Smooth muscle cell (in vitro differentiated cells): ENCODE data around the gene MUC12. TPM values are rescaled to one million over a fixed set of nuclear protein-coding genes. Genes with fewer than 3 reads are reported as not detected.
"Not testable (repeated sequence)": the region's sequence is repeated elsewhere in the genome, so short reads cannot be mapped to it uniquely, and the experiment has no call there.

Source experiments
- DNase-seq: peaks from one replicate; lab custom pipeline; 2025; ENCODE audit not compliant: unreplicated experiment; lab: John Stamatoyannopoulos, UW
- H2AFZ ChIP-seq: fragments of 200-600 bp; sonication (generic); 2 replicates; pipeline ENCODE4 v1.6.0; 2016; ENCODE audit warnings: antibody characterized with exemption, low read depth, mild to moderate bottlenecking
- H3F3A ChIP-seq: fragments of 200-600 bp; sonication (generic); 2 replicates; pipeline ENCODE4 v1.6.0; 2017; ENCODE audit warnings: antibody characterized with exemption, low read depth
- H3K27ac ChIP-seq: fragments of 200-600 bp; sonication (generic); 2 replicates; pipeline ENCODE4 v1.5.1; 2016; ENCODE audit warnings: low read depth, mild to moderate bottlenecking
- H3K27me3 ChIP-seq: fragments of 200-600 bp; sonication (generic); 2 replicates; pipeline ENCODE4 v1.6.1; 2016; ENCODE audit warnings: low read depth, mild to moderate bottlenecking
- H3K36me3 ChIP-seq: fragments of 200-600 bp; sonication (generic); 2 replicates; pipeline ENCODE4 v1.5.1; 2016; ENCODE audit warnings: low read depth
- H3K4me1 ChIP-seq: fragments of 200-600 bp; sonication (generic); 2 replicates; pipeline ENCODE4 v1.5.1; 2016; ENCODE audit warnings: low read depth
- H3K4me2 ChIP-seq: fragments of 200-600 bp; sonication (generic); 2 replicates; pipeline ENCODE4 v1.6.0; 2016; ENCODE audit warnings: mild to moderate bottlenecking
- H3K4me3 ChIP-seq: fragments of 200-600 bp; sonication (generic); 2 replicates; pipeline ENCODE4 v1.5.1; 2016; ENCODE audit warnings: mild to moderate bottlenecking
- H3K79me2 ChIP-seq: fragments of 200-600 bp; sonication (generic); 2 replicates; pipeline ENCODE4 v1.6.0; 2016; ENCODE audit warnings: low read depth, mild to moderate bottlenecking
- H3K9ac ChIP-seq: fragments of 200-600 bp; sonication (generic); 2 replicates; pipeline ENCODE4 v1.6.0; 2016; ENCODE audit warnings: low read depth
- H3K9me3 ChIP-seq: fragments of 200-600 bp; sonication (generic); replicated peaks from 2 replicates; pipeline ENCODE4 v1.5.1; 2016; ENCODE audit warnings: low read depth
- H4K20me1 ChIP-seq: fragments of 200-600 bp; sonication (generic); 2 replicates; pipeline ENCODE4 v1.6.0; 2016; ENCODE audit warnings: low read depth
- WGBS: methylation state at CpG from one replicate; pipeline ENCODE4 v1.1.7; 2016; ENCODE audit warnings: low lambda C conversion rate; 5-methylcytosine and 5-hydroxymethylcytosine counted together
- polyA plus RNA-seq: library from polyadenylated mRNA; unstranded; fragments of >200 nt; fragmentation: Nextera tagmentation; extraction: Ambion mirVana; gene quantifications from 2 replicates; pipeline ENCODE4 v1.2.1, GENCODE V29; 2016
- total RNA-seq: library from RNA; depleted of rRNA; stranded (reverse); fragments of >200 nt; gene quantifications from 2 replicates; pipeline ENCODE4 v1.2.3, GENCODE V29; 2014
- TF ChIP-seq, protein P1 (sequence below): fragments of 200-600 bp; sonication (generic); IDR thresholded peaks from 2 replicates; pipeline ENCODE4 v1.5.1; 2017; ENCODE audit warnings: borderline replicate concordance, mild to moderate bottlenecking, antibody characterized with exemption; ENCODE audit not compliant: insufficient read depth, poor library complexity, severe bottlenecking

MUC12 gene, protein sequence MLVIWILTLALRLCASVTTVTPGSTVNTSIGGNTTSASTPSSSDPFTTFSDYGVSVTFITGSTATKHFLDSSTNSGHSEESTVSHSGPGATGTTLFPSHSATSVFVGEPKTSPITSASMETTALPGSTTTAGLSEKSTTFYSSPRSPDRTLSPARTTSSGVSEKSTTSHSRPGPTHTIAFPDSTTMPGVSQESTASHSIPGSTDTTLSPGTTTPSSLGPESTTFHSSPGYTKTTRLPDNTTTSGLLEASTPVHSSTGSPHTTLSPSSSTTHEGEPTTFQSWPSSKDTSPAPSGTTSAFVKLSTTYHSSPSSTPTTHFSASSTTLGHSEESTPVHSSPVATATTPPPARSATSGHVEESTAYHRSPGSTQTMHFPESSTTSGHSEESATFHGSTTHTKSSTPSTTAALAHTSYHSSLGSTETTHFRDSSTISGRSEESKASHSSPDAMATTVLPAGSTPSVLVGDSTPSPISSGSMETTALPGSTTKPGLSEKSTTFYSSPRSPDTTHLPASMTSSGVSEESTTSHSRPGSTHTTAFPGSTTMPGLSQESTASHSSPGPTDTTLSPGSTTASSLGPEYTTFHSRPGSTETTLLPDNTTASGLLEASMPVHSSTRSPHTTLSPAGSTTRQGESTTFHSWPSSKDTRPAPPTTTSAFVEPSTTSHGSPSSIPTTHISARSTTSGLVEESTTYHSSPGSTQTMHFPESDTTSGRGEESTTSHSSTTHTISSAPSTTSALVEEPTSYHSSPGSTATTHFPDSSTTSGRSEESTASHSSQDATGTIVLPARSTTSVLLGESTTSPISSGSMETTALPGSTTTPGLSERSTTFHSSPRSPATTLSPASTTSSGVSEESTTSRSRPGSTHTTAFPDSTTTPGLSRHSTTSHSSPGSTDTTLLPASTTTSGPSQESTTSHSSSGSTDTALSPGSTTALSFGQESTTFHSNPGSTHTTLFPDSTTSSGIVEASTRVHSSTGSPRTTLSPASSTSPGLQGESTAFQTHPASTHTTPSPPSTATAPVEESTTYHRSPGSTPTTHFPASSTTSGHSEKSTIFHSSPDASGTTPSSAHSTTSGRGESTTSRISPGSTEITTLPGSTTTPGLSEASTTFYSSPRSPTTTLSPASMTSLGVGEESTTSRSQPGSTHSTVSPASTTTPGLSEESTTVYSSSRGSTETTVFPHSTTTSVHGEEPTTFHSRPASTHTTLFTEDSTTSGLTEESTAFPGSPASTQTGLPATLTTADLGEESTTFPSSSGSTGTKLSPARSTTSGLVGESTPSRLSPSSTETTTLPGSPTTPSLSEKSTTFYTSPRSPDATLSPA (N-terminal part only)
- 7.6 and 13.5 TPM in 2 replicates for total RNA-seq
- polyA plus RNA-seq, result 17.1 and 18.0 TPM in 2 replicates

DNA sequence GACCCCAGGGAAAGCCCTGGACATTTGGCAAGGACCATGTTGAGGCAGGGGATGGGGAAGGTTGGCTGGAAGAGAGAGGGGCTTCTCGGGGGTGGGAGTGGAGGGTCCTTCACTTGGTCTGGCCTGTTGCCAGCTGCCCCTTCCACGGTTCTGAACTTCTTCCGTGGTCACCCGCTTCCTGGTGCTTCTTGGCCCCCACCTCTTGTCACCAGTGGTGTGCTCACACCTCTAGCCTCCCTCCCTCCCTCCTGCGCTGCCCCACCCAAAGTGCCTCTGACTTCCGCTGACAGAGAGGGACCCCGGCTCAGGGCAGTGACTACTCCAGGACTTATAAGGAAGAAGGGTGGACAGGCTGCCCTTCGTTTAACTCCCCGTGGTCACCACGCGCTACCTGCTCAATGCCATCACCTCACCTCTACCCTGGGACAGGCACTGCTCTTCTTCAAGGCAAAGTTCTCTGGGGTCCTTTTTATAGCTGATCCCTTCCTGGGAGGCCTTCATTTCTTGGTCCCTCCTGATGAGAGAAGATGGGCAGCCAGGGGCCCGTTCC lies at the start of gene MUC12:
Gene MUC12 (plus strand): TSS at position 500 of the 550 bp plus-strand sequence. CDS start 58 bp downstream, outside the sequence.
- no peak within 1 kb of the TSS for H3K4me2 ChIP-seq
- no peaks in the 10 kb centered on the region for H3F3A ChIP-seq
- no peak within 1 kb of the TSS for H3K4me3 ChIP-seq
- WGBS, result 63% methylated on average over 12 of the region's 12 CpGs
- H2AFZ ChIP-seq, result no peak within 1 kb of the TSS
- DNase-seq, result no peak
- peaks cover 6% of the 10 kb centered on the region for H3K4me1 ChIP-seq
- no peaks in the 10 kb centered on the region for H3K36me3 ChIP-seq
- no peaks in the 10 kb centered on the region for H4K20me1 ChIP-seq
- H3K79me2 ChIP-seq, result no peaks in the 10 kb centered on the region
- H3K27me3 ChIP-seq, result peaks cover 48% of the 10 kb centered on the region
- TF ChIP-seq, protein P1, sequence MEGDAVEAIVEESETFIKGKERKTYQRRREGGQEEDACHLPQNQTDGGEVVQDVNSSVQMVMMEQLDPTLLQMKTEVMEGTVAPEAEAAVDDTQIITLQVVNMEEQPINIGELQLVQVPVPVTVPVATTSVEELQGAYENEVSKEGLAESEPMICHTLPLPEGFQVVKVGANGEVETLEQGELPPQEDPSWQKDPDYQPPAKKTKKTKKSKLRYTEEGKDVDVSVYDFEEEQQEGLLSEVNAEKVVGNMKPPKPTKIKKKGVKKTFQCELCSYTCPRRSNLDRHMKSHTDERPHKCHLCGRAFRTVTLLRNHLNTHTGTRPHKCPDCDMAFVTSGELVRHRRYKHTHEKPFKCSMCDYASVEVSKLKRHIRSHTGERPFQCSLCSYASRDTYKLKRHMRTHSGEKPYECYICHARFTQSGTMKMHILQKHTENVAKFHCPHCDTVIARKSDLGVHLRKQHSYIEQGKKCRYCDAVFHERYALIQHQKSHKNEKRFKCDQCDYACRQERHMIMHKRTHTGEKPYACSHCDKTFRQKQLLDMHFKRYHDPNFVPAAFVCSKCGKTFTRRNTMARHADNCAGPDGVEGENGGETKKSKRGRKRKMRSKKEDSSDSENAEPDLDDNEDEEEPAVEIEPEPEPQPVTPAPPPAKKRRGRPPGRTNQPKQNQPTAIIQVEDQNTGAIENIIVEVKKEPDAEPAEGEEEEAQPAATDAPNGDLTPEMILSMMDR, result no peak
- no peak within 1 kb of the TSS for H3K27ac ChIP-seq
- H3K9me3 ChIP-seq, result no peaks in the 10 kb centered on the region
- H3K9ac ChIP-seq, result no peak within 1 kb of the TSS

DNA sequence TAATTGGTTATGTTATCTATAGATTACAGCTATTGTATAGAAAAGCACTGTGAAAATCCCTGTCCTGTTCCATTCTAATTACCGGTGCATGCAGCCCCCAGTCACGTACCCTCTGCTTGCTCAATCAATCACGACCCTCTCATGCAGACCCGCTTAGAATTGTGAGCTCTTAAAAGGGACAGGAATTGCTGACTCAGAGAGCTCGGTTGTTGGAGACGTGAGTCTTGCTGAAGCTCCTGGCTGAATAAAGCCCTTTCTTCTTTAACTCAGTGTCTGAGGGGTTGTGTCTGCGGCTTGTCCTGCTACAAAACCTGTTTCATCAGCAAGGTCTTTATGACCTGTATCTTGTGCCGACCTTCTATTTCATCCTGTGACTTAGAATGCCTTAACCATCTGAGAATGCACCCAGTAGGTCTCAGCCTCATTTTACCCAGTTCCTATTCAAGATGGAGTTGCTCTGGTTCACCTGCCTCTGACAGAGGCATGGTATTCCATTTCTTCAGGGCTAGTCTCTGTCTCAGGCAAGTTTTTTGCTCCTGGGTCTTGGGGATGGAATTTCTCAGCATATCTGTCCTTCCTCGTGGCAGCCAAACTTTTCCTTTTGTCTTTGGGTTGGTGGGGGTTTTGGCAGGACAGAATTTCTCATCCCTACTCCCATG lies 49.5 kb upstream of the MUC12 start:
- not testable (repeated sequence) for H3K27me3 ChIP-seq, H2AFZ ChIP-seq, H3K4me1 ChIP-seq, H4K20me1 ChIP-seq, H3K4me3 ChIP-seq, H3K9me3 ChIP-seq, H3F3A ChIP-seq, H3K27ac ChIP-seq, H3K9ac ChIP-seq, DNase-seq, H3K79me2 ChIP-seq, H3K4me2 ChIP-seq, H3K36me3 ChIP-seq
- WGBS, result 81% methylated on average over 9 of the region's 9 CpGs

DNA sequence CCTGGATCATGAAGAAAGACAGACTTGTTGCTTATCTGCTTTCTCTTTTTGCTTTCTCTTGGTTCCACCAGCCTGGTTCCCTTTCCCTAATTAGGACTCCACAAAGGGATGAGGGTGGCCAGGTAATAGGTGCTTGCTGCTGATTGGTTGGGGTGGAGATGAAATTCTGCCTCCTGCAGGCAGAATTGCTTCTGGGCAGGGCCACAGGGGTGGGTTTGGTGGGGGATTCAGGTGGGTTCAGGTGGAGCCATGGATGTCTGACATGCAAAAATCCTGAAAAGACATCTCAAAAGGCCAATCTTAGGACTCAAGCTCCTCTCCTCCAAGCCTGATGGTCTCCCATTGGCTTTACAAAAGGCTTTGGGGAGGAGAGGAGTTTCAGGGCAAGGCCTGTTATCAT lies 48.3 kb upstream of the MUC12 start:
- DNase-seq, result no peak
- H3K27ac ChIP-seq, result no peak overlapping the region
- no peak overlapping the region for H3K4me2 ChIP-seq
- H3K4me3 ChIP-seq, result no peak overlapping the region
- no peaks in the 10 kb centered on the region for H3K9me3 ChIP-seq
- H3F3A ChIP-seq, result no peaks in the 10 kb centered on the region
- H3K27me3 ChIP-seq, result no peaks in the 10 kb centered on the region
- no peaks in the 10 kb centered on the region for H3K4me1 ChIP-seq
- H2AFZ ChIP-seq, result no peak overlapping the region
- no peaks in the 10 kb centered on the region for H3K79me2 ChIP-seq
- no peaks in the 10 kb centered on the region for H4K20me1 ChIP-seq
- no peak overlapping the region for H3K9ac ChIP-seq
- TF ChIP-seq, protein P1, result no peak
- H3K36me3 ChIP-seq, result no peaks in the 10 kb centered on the region

DNA sequence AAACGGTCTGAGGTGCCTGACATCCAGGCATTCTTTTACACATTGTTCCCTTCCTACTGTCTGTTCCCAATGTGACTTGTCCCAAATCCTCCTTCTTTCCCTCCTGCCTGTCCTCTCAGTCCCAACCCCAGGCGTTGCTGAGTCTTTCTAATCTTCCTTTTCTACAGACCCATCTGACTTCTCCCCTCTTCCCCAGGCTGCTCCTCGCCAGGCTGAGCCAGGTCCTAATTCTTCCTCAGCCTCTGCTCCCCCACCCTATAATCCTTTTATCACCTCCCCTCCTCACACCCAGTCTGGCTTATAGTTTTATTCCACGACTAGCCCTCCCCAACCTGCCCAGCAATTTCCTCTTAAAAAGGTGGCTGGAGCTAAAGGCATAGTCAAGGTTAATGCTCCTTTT lies 45.7 kb upstream of the MUC12 start:
- not testable (repeated sequence) for H3K9ac ChIP-seq, H3K36me3 ChIP-seq, H3F3A ChIP-seq, H3K4me2 ChIP-seq, H3K4me1 ChIP-seq, H3K27ac ChIP-seq, DNase-seq, H2AFZ ChIP-seq, H3K27me3 ChIP-seq, H3K9me3 ChIP-seq, H4K20me1 ChIP-seq, H3K79me2 ChIP-seq, H3K4me3 ChIP-seq
- 49% methylated on average over 4 of the region's 4 CpGs for WGBS
